ENCODE results near the gene MTERF2.

- TF ChIP-seq POLR2AphosphoS5 (IDR thresholded peaks at IDR 0.05; ENCODE audit: low read depth), result no peak
- TF ChIP-seq CTCF (IDR thresholded peaks at IDR 0.05; ENCODE audit: insufficient read depth, low read length), result no peak
- TF ChIP-seq, protein P1, sequence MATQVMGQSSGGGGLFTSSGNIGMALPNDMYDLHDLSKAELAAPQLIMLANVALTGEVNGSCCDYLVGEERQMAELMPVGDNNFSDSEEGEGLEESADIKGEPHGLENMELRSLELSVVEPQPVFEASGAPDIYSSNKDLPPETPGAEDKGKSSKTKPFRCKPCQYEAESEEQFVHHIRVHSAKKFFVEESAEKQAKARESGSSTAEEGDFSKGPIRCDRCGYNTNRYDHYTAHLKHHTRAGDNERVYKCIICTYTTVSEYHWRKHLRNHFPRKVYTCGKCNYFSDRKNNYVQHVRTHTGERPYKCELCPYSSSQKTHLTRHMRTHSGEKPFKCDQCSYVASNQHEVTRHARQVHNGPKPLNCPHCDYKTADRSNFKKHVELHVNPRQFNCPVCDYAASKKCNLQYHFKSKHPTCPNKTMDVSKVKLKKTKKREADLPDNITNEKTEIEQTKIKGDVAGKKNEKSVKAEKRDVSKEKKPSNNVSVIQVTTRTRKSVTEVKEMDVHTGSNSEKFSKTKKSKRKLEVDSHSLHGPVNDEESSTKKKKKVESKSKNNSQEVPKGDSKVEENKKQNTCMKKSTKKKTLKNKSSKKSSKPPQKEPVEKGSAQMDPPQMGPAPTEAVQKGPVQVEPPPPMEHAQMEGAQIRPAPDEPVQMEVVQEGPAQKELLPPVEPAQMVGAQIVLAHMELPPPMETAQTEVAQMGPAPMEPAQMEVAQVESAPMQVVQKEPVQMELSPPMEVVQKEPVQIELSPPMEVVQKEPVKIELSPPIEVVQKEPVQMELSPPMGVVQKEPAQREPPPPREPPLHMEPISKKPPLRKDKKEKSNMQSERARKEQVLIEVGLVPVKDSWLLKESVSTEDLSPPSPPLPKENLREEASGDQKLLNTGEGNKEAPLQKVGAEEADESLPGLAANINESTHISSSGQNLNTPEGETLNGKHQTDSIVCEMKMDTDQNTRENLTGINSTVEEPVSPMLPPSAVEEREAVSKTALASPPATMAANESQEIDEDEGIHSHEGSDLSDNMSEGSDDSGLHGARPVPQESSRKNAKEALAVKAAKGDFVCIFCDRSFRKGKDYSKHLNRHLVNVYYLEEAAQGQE (IDR thresholded peaks at IDR 0.05; ENCODE audit: insufficient replicate concordance, low read depth), result no peak
These were observed 24.6 kb upstream of the MTERF2 start for GRCh38 chr12:107011519-107011918.
